GM12878 (cell line): Measurements from ENCODE around the gene FOXP3. TPM values are rescaled to one million over a fixed set of nuclear protein-coding genes. Genes with fewer than 3 reads are reported as not detected.

Experiments used
- ATAC-seq: fragments of 200-7000 bp; cut with Tn5 transposase; 3 replicates; pipeline ENCODE4 v1.9.1; 2020; ENCODE audit warnings: mild to moderate bottlenecking, moderate library complexity
- BruUV-seq: library from RNA; stranded (reverse); fragments of 400-500 nt; replicated peaks from 2 replicates; lab custom pipeline; 2021; lab: Mats Ljungman, UMichigan
- CTCF ChIA-PET: fragments of 300-600 bp; sonication (Branson Sonifier 250); formaldehyde crosslinking; extraction: SDS; loops from one replicate; lab custom pipeline; 2021; ENCODE audit warnings: inconsistent platforms; lab: Yijun Ruan, JAX
- POLR2A ChIA-PET: fragments of 350-600 bp; formaldehyde crosslinking; extraction: SDS; loops from one replicate; lab custom pipeline; 2021; ENCODE audit warnings: inconsistent platforms; lab: Charles Lee
- RAD21 ChIA-PET: fragments of 300-600 bp; sonication (Branson Sonifier 250); formaldehyde crosslinking; loops from one replicate; lab custom pipeline; 2023; ENCODE audit warnings: antibody characterized with exemption; ENCODE audit not compliant: unreplicated experiment; lab: Charles Lee
- SMC1A ChIA-PET: fragments of 300-600 bp; sonication (Branson Sonifier 250); formaldehyde crosslinking; loops from one replicate; lab custom pipeline; 2023; ENCODE audit not compliant: unreplicated experiment, uncharacterized antibody; lab: Charles Lee
- DNase-seq: peaks from one replicate; pipeline ENCODE4 v3.0.0-alpha.2; 2011; ENCODE audit warnings: low read depth, low spot score
- FAIRE-seq: peaks from 3 replicates; lab custom pipeline; 2011; peaks lifted over from hg19 to GRCh38; lab: Jason Lieb, UNC
- H2AFZ ChIP-seq: 2 replicates; pipeline ENCODE4 v1.6.0; 2011; ENCODE audit warnings: low read depth, low read length, control low read depth; ENCODE audit not compliant: control insufficient read depth
- H3K27ac ChIP-seq: 2 replicates; pipeline ENCODE4 v1.5.1; 2011; ENCODE audit warnings: control low read depth; ENCODE audit not compliant: control insufficient read depth, insufficient read depth
- H3K27me3 ChIP-seq, 2 experiments: replicated peaks in 1 of 2; 2 replicates each; pipeline versions ENCODE4 v1.6.0 to v1.6.1; 2011; ENCODE audit warnings: low read length in 1 of 2; ENCODE audit not compliant: control insufficient read depth in 2 of 2, insufficient read depth in 2 of 2
- H3K36me3 ChIP-seq, 2 experiments: 2 replicates each; pipeline ENCODE4 v1.5.1; 2011; ENCODE audit warnings: low read length in 1 of 2; ENCODE audit not compliant: control insufficient read depth in 2 of 2, insufficient read depth in 2 of 2
- H3K4me1 ChIP-seq: 2 replicates; pipeline ENCODE4 v1.6.1; 2011; ENCODE audit warnings: mild to moderate bottlenecking, low read length, moderate library complexity, mixed read lengths; ENCODE audit not compliant: control insufficient read depth, insufficient read depth
- H3K4me2 ChIP-seq: 2 replicates; pipeline ENCODE4 v1.6.0; 2011; ENCODE audit warnings: control low read depth; ENCODE audit not compliant: control insufficient read depth, insufficient read depth
- H3K4me3 ChIP-seq: fragments of 200-600 bp; sonication (generic); 2 replicates; pipeline ENCODE4 v1.5.1; 2016
- H3K79me2 ChIP-seq: 2 replicates; pipeline ENCODE4 v1.6.0; 2011; ENCODE audit warnings: low read length; ENCODE audit not compliant: control insufficient read depth, insufficient read depth
- H3K9ac ChIP-seq: 2 replicates; pipeline ENCODE4 v1.8.0; 2011; ENCODE audit warnings: low read length, control low read depth, mixed read lengths; ENCODE audit not compliant: control insufficient read depth, insufficient read depth
- H3K9me3 ChIP-seq: replicated peaks from 3 replicates; pipeline ENCODE4 v1.5.1; 2011; ENCODE audit warnings: mild to moderate bottlenecking, low read length; ENCODE audit not compliant: control insufficient read depth, insufficient read depth
- H4K20me1 ChIP-seq: 2 replicates; pipeline ENCODE4 v1.6.0; 2011; ENCODE audit not compliant: control insufficient read depth, insufficient read depth
- CBFB ChIP-seq: IDR thresholded peaks from 2 replicates; pipeline ENCODE4 v1.6.1; 2016; ENCODE audit warnings: antibody characterized with exemption, low read depth
- GATAD2B ChIP-seq: fragments of 450-650 bp; conservative IDR thresholded peaks from 2 replicates; pipeline ENCODE4 v1.6.1; 2017; ENCODE audit warnings: low read depth, mild to moderate bottlenecking, moderate library complexity
- HDAC6 ChIP-seq: fragments of 200-600 bp; sonication (generic); IDR thresholded peaks from one replicate; pipeline ENCODE4 v1.8.0; 2017; ENCODE audit warnings: antibody characterized with exemption; ENCODE audit not compliant: unreplicated experiment
- NFIC ChIP-seq: IDR thresholded peaks from 2 replicates; pipeline ENCODE4 v1.6.1; 2012; ENCODE audit warnings: low read depth, mild to moderate bottlenecking, inconsistent platforms, low read length, moderate library complexity
- NR2F1 ChIP-seq: fragments of 450-650 bp; conservative IDR thresholded peaks from 2 replicates; pipeline ENCODE4 v1.6.1; 2017; ENCODE audit warnings: mild to moderate bottlenecking
- PAX5 ChIP-seq: IDR thresholded peaks from 2 replicates; pipeline ENCODE4 v1.6.1; 2011; ENCODE audit warnings: low read depth, low read length, borderline replicate concordance
- POU2F2 ChIP-seq: IDR thresholded peaks from 3 replicates; pipeline ENCODE4 v1.6.1; 2011; ENCODE audit warnings: low read depth, mild to moderate bottlenecking, low read length, borderline replicate concordance
- RAD51 ChIP-seq: fragments of 450-650 bp; IDR thresholded peaks from 2 replicates; pipeline ENCODE4 v1.6.1; 2016; ENCODE audit warnings: moderate library complexity, mild to moderate bottlenecking, inconsistent platforms
- YBX1 ChIP-seq: fragments of 450-650 bp; IDR thresholded peaks from 2 replicates; pipeline ENCODE4 v1.6.1; 2016; ENCODE audit warnings: antibody characterized with exemption
- YY1 ChIP-seq: IDR thresholded peaks from 2 replicates; pipeline ENCODE4 v1.6.1; 2011; ENCODE audit warnings: low read depth, mild to moderate bottlenecking, low read length
- ZBTB33 ChIP-seq: fragments of 450-650 bp; IDR thresholded peaks from 2 replicates; pipeline ENCODE4 v1.6.1; 2017; ENCODE audit warnings: mild to moderate bottlenecking
- ZNF274 ChIP-seq: IDR thresholded peaks from one replicate; pipeline ENCODE4 v1.8.0; 2011; ENCODE audit not compliant: insufficient read length, insufficient read depth
- WGBS: methylation state at CpG from one replicate; pipeline ENCODE4 v1.1.6; 2016; ENCODE audit warnings: low lambda C conversion rate; ENCODE audit not compliant: insufficient replicate concordance, insufficient coverage; ENCODE audit errors: missing lambda C conversion rate; 5-methylcytosine and 5-hydroxymethylcytosine counted together
- in situ Hi-C: fragments of 300-500 bp; cut with MboI; formaldehyde crosslinking; loops from 9 replicates; pipeline ENCODE4 v1.14.3; 2018; ENCODE audit warnings: mixed read lengths
- intact Hi-C: fragments of 100-400 bp; cut with micrococcal nuclease; formaldehyde crosslinking; loops from one replicate; pipeline ENCODE4 v1.14.2; 2022; ENCODE audit not compliant: unreplicated experiment
- polyA plus RNA-seq, 11 experiments: library from polyadenylated mRNA; depleted of rRNA in 4 of 11; unstranded in 6 of 11; stranded (reverse) in 5 of 11; fragments of >200 nt; fragmentation: Nextera tagmentation in 4 of 11; fragmentation: Illumina TruSeq in 1 of 11; extraction: Ambion mirVana in 4 of 11; extraction: Trizol in 1 of 11; gene quantifications; 1 replicate in 1 of 11; 2 replicates in 10 of 11; pipeline versions ENCODE4 v1.2.1 to v1.2.3, GENCODE V29; 2011 to 2016; ENCODE audit warnings: inconsistent platforms in 2 of 11, missing spikeins in 2 of 11, low read depth in 1 of 11
- total RNA-seq, 4 experiments: library from RNA; depleted of rRNA in 3 of 4; stranded (reverse); fragments of >200 nt in 3 of 4; fragmentation: Illumina TruSeq in 1 of 4; extraction: Trizol in 1 of 4; gene quantifications; 2 replicates each; pipeline versions ENCODE4 v1.2.1 to v1.2.3, GENCODE V29; 2013 to 2021

FOXP3 gene
- total and polyA plus RNA-seq, 10 of the 15 experiments (the other 5 are each of a cell fraction or from before 2014, with no cell fraction given): 0.02 to 0.21 (median 0.08) TPM; not detected in 3

GRCh38 chrX:49243166-49243565, 21.3 kb downstream of the FOXP3 start:
- in situ Hi-C loops: no loop called here
- ATAC-seq: no peak
- H3K27me3 ChIP-seq: no peaks in the 10 kb centered on the region
- no peak overlapping the region for H3K9ac ChIP-seq
- no peak overlapping the region for H2AFZ ChIP-seq
- ChIA-PET RAD21 (no interaction called here), CTCF (no interaction called here), SMC1A (no interaction called here), POLR2A (no interaction called here)
- no peak overlapping the region for H3K4me2 ChIP-seq
- H3K79me2 ChIP-seq: no peaks in the 10 kb centered on the region
- no peak for FAIRE-seq
- DNase-seq: no peak
- H3K4me1 ChIP-seq: no peaks in the 10 kb centered on the region
- TF ChIP-seq YY1 (no peak), PAX5 (no peak), HDAC6 (no peak), NR2F1 (no peak), RAD51 (no peak), POU2F2 (no peak), YBX1 (no peak), GATAD2B (no peak), ZNF274 (no peak), CBFB (no peak), NFIC (no peak), ZBTB33 (no peak)
- no peak overlapping the region for H3K27ac ChIP-seq
- H3K36me3 ChIP-seq: no peaks in the 10 kb centered on the region; a peak in 1 of 4 replicates
- no peak overlapping the region for H3K4me3 ChIP-seq
- intact Hi-C loops: no loop called here
- H4K20me1 ChIP-seq: no peaks in the 10 kb centered on the region
- WGBS: 42% methylated on average over 8 of the region's 12 CpGs
- H3K9me3 ChIP-seq: no peaks in the 10 kb centered on the region
- BruUV-seq: no TSS peak
